Ovary (tissue), 3 donors: ENCODE results near the gene CAPRIN1.

Experiments
- CTCF ChIP-seq, 3 donors: fragments of 450-650 bp in 2 of 3; fragments of 200-600 bp in 1 of 3; IDR thresholded peaks; one replicate each; pipeline versions ENCODE4 v1.5.1 to v1.8.0; 2016 to 2022; ENCODE audit warnings: antibody characterized with exemption in 3 of 3, mild to moderate bottlenecking in 1 of 3
- EP300 ChIP-seq: sonication (generic); formaldehyde crosslinking; IDR thresholded peaks from one replicate; pipeline ENCODE4 v1.6.1; 2017; ENCODE audit warnings: antibody characterized with exemption
- POLR2A ChIP-seq: fragments of 450-650 bp; IDR thresholded peaks from one replicate; pipeline ENCODE4 v1.6.1; 2017; ENCODE audit warnings: antibody characterized with exemption, mild to moderate bottlenecking, moderate library complexity
- donor health status: DM: no; HTN: no; CAD: no.

- no peak for TF ChIP-seq CTCF (IDR thresholded peaks at IDR 0.05)
- no peak for TF ChIP-seq EP300
- no peak for TF ChIP-seq POLR2A
Observed at GRCh38 chr11:34029176-34029575, 22.4 kb upstream of the CAPRIN1 start.
